ENCODE measurements around the gene LYL1. TPM values are rescaled to one million over a fixed set of nuclear protein-coding genes. Genes with fewer than 3 reads are reported as not detected.
A peak's percentile ranks its signal among the peaks of the same experiment; 100 is the strongest.

Gene LYL1
- total RNA-seq, 2 experiments from 2014 or later = 66.8 to 72.5 TPM

DNA sequence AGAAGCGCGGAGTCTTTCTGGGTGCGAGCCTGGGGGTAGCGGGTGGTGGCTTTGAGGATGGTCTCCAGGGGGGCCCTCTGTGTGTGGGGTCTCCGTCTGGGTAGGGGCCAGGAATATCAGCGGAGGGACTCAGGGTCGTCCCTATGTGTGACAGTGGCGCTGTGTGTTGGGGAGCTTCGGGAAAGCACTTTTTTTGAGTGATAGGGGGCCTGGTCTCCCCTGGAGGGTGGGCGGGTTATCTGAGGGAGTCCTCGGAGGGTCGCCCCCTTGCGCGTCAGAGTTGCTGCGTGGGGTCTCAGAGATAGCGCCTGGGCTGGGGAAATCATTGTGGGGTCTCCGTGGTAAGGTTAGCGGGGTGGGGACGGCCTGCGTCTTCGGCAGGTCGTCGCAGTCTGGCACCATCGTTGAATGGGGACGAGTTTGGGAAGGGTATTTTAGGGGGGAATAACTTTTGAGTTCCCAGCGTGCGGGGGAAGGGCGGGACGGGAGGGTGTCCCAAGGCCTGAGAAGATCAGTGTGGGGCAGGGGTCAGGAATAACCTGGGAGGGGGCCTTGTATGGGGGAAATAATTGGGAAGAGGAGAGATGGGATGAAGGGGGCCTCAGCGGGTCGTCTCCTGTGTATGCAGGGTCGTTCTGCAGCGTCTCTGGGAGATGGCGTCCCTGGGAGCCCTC lies 48.4 kb upstream of the LYL1 start:
- Histone ChIP-seq H3K4me1 (ENCODE audit: insufficient read depth, low read length, poor library complexity, severe bottlenecking) (peaks cover 14% of the 10 kb centered on the region), H3K9me3 (ENCODE audit: low read length) (no peaks in the 10 kb centered on the region), H4K20me1 (ENCODE audit: insufficient read depth, low read length) (0 out of 2 replicates have a peak, but pooled peaks cover 5% of the 10 kb centered on the region), H3K4me2 (ENCODE audit: low read length) (peak overlapping the region; percentile 92), H3K4me3 (ENCODE audit: low read depth, low read length, poor library complexity, severe bottlenecking) (peak overlapping the region; percentile 97), H2AFZ (ENCODE audit: low read length) (no peak overlapping the region), H3K9me2 (ENCODE audit: insufficient read depth, low read length) (no peaks in the 10 kb centered on the region), H3K27ac (ENCODE audit: low read depth, low read length, poor library complexity, severe bottlenecking) (peak overlapping the region; percentile 100), H3K79me2 (ENCODE audit: insufficient read depth, low read depth, low read length) (peaks cover 41% of the 10 kb centered on the region), H3K36me3 (ENCODE audit: insufficient read depth, low read length) (peaks cover 23% of the 10 kb centered on the region)
- TF ChIP-seq, protein P1, sequence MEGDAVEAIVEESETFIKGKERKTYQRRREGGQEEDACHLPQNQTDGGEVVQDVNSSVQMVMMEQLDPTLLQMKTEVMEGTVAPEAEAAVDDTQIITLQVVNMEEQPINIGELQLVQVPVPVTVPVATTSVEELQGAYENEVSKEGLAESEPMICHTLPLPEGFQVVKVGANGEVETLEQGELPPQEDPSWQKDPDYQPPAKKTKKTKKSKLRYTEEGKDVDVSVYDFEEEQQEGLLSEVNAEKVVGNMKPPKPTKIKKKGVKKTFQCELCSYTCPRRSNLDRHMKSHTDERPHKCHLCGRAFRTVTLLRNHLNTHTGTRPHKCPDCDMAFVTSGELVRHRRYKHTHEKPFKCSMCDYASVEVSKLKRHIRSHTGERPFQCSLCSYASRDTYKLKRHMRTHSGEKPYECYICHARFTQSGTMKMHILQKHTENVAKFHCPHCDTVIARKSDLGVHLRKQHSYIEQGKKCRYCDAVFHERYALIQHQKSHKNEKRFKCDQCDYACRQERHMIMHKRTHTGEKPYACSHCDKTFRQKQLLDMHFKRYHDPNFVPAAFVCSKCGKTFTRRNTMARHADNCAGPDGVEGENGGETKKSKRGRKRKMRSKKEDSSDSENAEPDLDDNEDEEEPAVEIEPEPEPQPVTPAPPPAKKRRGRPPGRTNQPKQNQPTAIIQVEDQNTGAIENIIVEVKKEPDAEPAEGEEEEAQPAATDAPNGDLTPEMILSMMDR (conservative IDR thresholded peaks at IDR 0.05; ENCODE audit: low read length) = no peak
- no peak for TF ChIP-seq EZH2phosphoT487 (IDR thresholded peaks at IDR 0.05; ENCODE audit: borderline replicate concordance, low read depth, low read length)
- DNase-seq (ENCODE audit: low spot score) = peak; percentile 34
- no TSS peak for BruUV-seq (replicated peaks)
- intact Hi-C loops (cut with micrococcal nuclease; ENCODE audit: unreplicated experiment) = loop anchor here (1.0 kb wide), 1 partner anchor 33 kb away; the partner anchor contains the start of gene NACC1
- ChIA-PET CTCF (ENCODE audit: unreplicated experiment) (no interaction called here), POLR2A (interaction anchor here (0.6 to 1.1 kb wide), 3 partner anchors 13 to 17 kb away, joined by 3 read pairs; no protein-coding TSS in a partner anchor)

DNA sequence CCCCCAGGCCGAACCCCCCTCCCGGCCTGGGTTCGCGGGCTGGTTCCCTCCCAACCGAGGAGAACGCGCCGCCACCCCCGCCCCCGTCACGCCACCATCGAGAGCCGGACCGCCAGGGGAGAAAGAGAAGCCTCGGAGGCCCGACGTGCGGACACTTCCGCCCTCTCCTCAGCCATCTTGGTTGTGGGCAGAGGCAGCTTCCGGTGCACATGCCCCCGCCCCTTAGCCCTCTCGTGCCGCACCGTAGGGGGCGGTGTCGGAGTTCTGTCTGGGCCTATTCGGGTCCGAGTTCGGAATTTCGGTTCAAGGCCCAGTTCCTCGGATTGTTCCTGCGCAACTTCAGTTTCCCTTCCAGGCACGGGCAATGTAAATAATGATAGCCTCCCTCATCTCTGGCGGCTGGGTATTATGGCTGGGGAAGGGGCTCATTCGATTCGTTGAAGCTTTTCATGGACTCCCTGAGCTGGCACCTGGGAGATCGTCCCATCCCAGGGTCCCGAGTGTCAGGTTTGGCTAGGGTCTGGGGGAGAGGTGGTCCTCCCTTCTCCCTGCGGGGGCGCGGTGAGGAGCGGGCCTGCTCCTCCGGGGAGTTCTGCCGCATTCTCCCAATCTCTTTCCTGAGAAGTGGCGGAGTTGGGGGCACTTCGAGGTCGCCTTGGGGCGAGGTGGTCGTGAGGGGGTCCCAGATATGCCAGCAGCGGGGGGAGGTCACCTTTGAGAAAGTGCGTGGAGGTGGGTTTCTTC lies 47.7 kb upstream of the LYL1 start, which contains the start of the genes IER2 and STX10:
TSS of gene IER2 (plus strand) at position 225 of the 744 bp plus-strand sequence. CDS start 2,776 bp downstream, outside the sequence.
TSS of gene STX10 (minus strand) at position 189 of the 744 bp plus-strand sequence. CDS start 202 bp downstream, outside the sequence.
- no peaks in the 10 kb centered on the region for H3K9me2 ChIP-seq (ENCODE audit: insufficient read depth, low read length)
- BruUV-seq (replicated peaks) = no TSS peak
- H3K4me2 ChIP-seq (ENCODE audit: low read length) = peak within 1 kb of the TSS; percentile 92
- peak within 1 kb of the TSS; percentile 100 for H3K27ac ChIP-seq (ENCODE audit: low read depth, low read length, poor library complexity, severe bottlenecking)
- H2AFZ ChIP-seq (ENCODE audit: low read length) = peak within 1 kb of the TSS; percentile 53
- peak within 1 kb of the TSS; percentile 97 for H3K4me3 ChIP-seq (ENCODE audit: low read depth, low read length, poor library complexity, severe bottlenecking)
- CTCF ChIA-PET (ENCODE audit: unreplicated experiment) = no interaction called here
- POLR2A ChIA-PET = interaction anchor here (0.5 to 1.1 kb wide), 5 partner anchors 14 to 674 kb away, joined by 3 to 4 read pairs (median 3); no protein-coding TSS in a partner anchor
- peaks cover 9% of the 10 kb centered on the region for H3K4me1 ChIP-seq (ENCODE audit: insufficient read depth, low read length, poor library complexity, severe bottlenecking)
- peaks cover 23% of the 10 kb centered on the region for H3K36me3 ChIP-seq (ENCODE audit: insufficient read depth, low read length)
- H4K20me1 ChIP-seq (ENCODE audit: insufficient read depth, low read length) = 0 out of 2 replicates have a peak, but pooled peaks cover 5% of the 10 kb centered on the region
- TF ChIP-seq, protein P1 (conservative IDR thresholded peaks at IDR 0.05; ENCODE audit: low read length) = peak; percentile 77
- no peak for TF ChIP-seq EZH2phosphoT487 (IDR thresholded peaks at IDR 0.05; ENCODE audit: borderline replicate concordance, low read depth, low read length)
- DNase-seq (ENCODE audit: low spot score) = peak; percentile 94
- peaks cover 40% of the 10 kb centered on the region for H3K79me2 ChIP-seq (ENCODE audit: insufficient read depth, low read depth, low read length)
- intact Hi-C loops (cut with micrococcal nuclease; ENCODE audit: unreplicated experiment) = loop anchor here (1.0 kb wide), 1 partner anchor 32 kb away; the partner anchor contains the start of gene NACC1
- no peaks in the 10 kb centered on the region for H3K9me3 ChIP-seq (ENCODE audit: low read length)
